ENCODE results near the gene KIRREL3. TPM values are rescaled to one million over a fixed set of nuclear protein-coding genes. Genes with fewer than 3 reads are reported as not detected.

The KIRREL3 gene
- total RNA-seq, 1 donor from 2014 or later = not detected

DNA sequence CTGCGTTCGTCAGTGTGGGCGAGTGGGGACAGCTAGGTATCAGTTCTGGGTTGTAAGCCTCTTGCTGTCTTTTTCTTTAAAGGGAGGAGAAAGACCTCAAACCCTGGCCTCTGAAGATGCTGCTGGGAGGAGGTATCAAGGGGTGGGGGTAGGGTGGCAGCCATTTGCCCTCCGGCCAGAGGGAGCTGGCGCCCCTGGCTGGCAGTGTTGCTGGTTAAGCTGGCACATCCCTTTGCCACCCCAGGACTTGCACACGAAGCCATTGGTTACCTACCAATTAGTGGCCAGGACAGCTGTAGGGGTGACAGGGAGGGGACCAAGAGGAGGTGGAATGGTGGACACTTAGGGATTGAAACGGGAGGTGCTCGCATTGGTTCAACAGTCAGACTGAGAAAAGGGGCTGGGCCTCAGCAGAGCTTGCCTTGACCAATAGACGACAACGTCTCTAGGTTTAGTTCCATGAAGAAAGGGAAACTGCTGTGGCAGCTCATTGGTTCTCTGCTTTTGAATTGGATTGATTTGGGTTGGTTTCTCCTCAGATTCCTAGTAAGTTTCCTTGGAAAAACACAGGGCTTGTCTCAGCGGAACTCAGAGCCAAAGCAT, 567.2 kb downstream of the KIRREL3 start:
- ATAC-seq (no peak), DNase-seq (no peak)
- TF ChIP-seq, protein P1, sequence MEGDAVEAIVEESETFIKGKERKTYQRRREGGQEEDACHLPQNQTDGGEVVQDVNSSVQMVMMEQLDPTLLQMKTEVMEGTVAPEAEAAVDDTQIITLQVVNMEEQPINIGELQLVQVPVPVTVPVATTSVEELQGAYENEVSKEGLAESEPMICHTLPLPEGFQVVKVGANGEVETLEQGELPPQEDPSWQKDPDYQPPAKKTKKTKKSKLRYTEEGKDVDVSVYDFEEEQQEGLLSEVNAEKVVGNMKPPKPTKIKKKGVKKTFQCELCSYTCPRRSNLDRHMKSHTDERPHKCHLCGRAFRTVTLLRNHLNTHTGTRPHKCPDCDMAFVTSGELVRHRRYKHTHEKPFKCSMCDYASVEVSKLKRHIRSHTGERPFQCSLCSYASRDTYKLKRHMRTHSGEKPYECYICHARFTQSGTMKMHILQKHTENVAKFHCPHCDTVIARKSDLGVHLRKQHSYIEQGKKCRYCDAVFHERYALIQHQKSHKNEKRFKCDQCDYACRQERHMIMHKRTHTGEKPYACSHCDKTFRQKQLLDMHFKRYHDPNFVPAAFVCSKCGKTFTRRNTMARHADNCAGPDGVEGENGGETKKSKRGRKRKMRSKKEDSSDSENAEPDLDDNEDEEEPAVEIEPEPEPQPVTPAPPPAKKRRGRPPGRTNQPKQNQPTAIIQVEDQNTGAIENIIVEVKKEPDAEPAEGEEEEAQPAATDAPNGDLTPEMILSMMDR (IDR thresholded peaks at IDR 0.05) = no peak
- H3K9me3 ChIP-seq = no peaks in the 10 kb centered on the region
- no peaks in the 10 kb centered on the region for H3K27me3 ChIP-seq
- H3K4me3 ChIP-seq = no peak overlapping the region
- peaks cover 5% of the 10 kb centered on the region for H3K4me1 ChIP-seq
- no peak overlapping the region for H3K27ac ChIP-seq
- intact Hi-C loops (cut with DNase I) = no loop called here
- H3K36me3 ChIP-seq = no peaks in the 10 kb centered on the region

DNA sequence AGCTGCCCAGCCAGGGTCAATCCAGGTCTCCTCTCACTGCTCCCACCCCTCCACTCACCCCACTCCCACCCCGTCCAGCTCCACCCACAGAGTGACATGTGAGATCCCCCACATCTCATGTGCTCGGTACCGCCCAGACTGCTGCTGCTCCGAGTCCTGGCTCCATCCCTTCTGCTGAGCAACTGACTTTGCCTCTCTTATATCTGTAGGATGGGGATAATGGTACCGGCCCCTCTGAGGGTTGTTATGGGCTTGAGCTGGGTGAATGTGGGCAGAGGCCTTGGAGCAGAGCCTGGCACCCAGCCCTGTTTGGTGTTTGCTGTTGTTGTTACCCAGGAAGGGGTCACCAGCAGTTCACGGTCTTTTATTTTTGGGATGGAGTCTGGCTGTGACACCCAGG, 568.0 kb downstream of the KIRREL3 start:
- ATAC-seq = peak; percentile 27
- TF ChIP-seq, protein P1 (IDR thresholded peaks at IDR 0.05) = no peak

DNA sequence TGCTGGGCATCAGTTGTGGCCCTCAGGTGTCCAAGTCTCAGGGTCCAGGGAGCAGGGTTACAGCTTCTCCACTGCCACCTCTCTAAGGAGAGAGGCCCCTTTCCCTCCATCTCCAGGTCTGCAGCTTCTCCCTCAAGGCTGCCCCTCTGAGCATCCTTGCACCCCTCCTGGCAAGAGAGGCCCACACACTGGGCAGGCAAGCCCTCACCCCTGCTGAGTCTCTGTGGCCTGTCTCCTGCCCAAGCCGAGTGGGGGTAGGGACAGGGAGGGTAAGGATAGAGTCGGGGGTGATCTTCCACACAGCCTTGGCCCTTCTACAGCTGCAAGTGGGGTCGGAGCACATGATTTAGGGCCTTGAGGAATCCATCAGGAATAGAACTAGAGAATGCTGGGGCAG, 568.5 kb downstream of the KIRREL3 start:
- Histone ChIP-seq H3K36me3 (no peaks in the 10 kb centered on the region), H3K27me3 (no peaks in the 10 kb centered on the region), H3K4me1 (peaks cover 5% of the 10 kb centered on the region), H3K4me3 (no peak overlapping the region), H3K27ac (peak overlapping the region; percentile 75), H3K9me3 (no peaks in the 10 kb centered on the region)
- intact Hi-C loops (cut with DNase I) = no loop called here
- no peak for DNase-seq
- no peak for ATAC-seq
- TF ChIP-seq, protein P1 (IDR thresholded peaks at IDR 0.05) = no peak

More for the DNA sequence above, 568.0 kb downstream of the KIRREL3 start:
- H3K4me3 ChIP-seq = no peak overlapping the region
- peaks cover 5% of the 10 kb centered on the region for H3K4me1 ChIP-seq
- intact Hi-C loops (cut with DNase I) = no loop called here
- H3K9me3 ChIP-seq = no peaks in the 10 kb centered on the region
- no peaks in the 10 kb centered on the region for H3K27me3 ChIP-seq
- DNase-seq = no peak
- H3K36me3 ChIP-seq = no peaks in the 10 kb centered on the region
- peak overlapping the region; percentile 75 for H3K27ac ChIP-seq

DNA sequence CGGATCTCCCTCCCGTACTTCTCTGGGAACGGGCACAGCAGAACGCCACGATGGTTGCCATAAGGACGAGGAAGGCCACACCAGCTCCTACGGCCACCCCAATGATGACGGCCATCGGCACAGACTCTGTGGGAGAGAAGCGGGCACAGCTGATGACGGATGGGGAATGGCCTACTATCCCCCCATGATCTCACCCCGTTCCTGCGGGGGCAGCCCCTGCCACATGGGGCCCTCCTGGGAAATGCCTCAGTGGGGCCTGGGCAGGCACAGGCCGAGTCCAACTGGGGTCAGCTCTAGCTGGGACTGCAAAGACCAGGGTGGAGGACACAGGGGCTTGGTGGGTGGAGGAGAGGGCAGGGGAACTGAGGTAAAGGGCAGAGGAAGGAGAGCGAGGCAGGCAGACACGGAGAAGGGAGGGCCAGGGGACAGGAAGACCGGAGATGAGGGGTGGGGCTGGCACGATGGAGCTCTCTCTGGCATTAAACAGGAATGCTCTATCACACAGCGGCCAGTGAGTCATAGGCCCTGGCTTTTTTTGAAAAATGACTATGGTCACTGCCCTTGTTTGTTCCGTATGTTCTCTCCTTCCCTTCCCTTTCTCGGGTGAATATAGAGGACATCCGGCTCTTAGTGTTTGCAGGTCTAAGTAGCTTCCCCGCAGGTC, 569.0 kb downstream of the KIRREL3 start:
- TF ChIP-seq, protein P1 (IDR thresholded peaks at IDR 0.05) = no peak
- H3K9me3 ChIP-seq = no peaks in the 10 kb centered on the region
- peak overlapping the region; percentile 75 for H3K27ac ChIP-seq
- H3K36me3 ChIP-seq = no peaks in the 10 kb centered on the region
- peak; percentile 39 for ATAC-seq
- no peak overlapping the region for H3K4me3 ChIP-seq
- DNase-seq = no peak
- no peaks in the 10 kb centered on the region for H3K27me3 ChIP-seq
- intact Hi-C loops (cut with DNase I) = no loop called here
- peaks cover 5% of the 10 kb centered on the region for H3K4me1 ChIP-seq

DNA sequence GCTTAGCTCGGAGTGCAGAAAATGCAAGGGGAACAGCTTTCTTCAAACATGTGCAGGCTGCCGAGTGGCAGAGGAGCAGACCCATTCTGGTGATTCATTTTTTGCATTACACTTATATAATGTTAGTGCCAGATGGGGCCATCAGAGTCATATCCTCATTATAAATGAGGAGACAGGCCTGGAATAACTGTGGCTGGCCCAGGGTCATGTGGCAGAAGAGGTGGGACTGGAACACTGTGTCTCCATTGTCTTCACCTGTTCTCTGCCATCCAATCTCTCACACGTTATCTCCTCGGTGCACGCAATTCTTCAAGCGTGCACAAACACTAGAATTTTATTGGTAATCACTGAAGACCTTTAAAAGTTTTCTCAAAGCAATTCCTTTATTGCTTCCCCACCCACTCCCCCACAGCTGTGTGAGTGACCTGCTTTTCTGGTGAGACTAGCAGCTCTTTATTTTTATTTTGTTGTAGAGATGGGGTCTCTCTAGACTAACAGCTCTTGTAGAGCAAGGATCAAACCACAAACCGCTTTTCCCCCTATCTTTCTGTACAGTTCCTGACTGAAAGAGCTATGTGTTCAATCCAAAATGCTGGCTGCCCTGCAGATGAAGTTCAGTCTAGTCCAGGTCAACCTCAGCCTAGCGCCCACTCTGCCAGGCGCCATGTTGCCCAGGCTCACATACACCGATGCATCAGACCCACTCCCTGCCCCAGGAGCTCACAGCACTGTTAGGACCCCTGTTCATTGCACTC, 569.8 kb downstream of the KIRREL3 start:
- Histone ChIP-seq H3K27me3 (no peaks in the 10 kb centered on the region), H3K36me3 (no peaks in the 10 kb centered on the region), H3K4me3 (no peak overlapping the region), H3K27ac (peak overlapping the region; percentile 75), H3K4me1 (peaks cover 5% of the 10 kb centered on the region), H3K9me3 (no peaks in the 10 kb centered on the region)
- TF ChIP-seq, protein P1 (IDR thresholded peaks at IDR 0.05) = no peak
- no peak for ATAC-seq
- intact Hi-C loops (cut with DNase I) = no loop called here
- DNase-seq = no peak
